Panc1 (cell line): ENCODE measurements around the gene TXN2.

ENCODE experiments used
- CTCF ChIP-seq: fragments of 450-650 bp; IDR thresholded peaks from 2 replicates; pipeline ENCODE4 v1.5.1; 2017; ENCODE audit warnings: mild to moderate bottlenecking
- POLR2AphosphoS5 ChIP-seq: IDR thresholded peaks from 2 replicates; pipeline ENCODE4 v1.6.1; 2012; ENCODE audit warnings: mild to moderate bottlenecking, low read depth, low read length, moderate library complexity
- REST ChIP-seq, 2 experiments: IDR thresholded peaks; 2 replicates each; pipeline ENCODE4 v1.6.1; 2011 to 2012; ENCODE audit warnings: low read depth in 2 of 2, control low read depth in 1 of 2, low read length in 1 of 2, mild to moderate bottlenecking in 1 of 2, moderate library complexity in 1 of 2; ENCODE audit not compliant: insufficient read depth in 1 of 2
- TCF7L2 ChIP-seq: IDR thresholded peaks from 2 replicates; pipeline ENCODE4 v1.6.1; 2011; ENCODE audit warnings: mild to moderate bottlenecking, low read depth, low read length, inconsistent platforms

- TF ChIP-seq CTCF (no peak), TCF7L2 (no peak), POLR2AphosphoS5 (no peak), REST (IDR thresholded peaks at IDR 0.05; ENCODE audit: insufficient read depth in 1 of 2, low read depth in 2 of 2, low read length in 1 of 2) (no peak)
These were observed 64.2 kb downstream of the TXN2 start for GRCh38 chr22:36417281-36417686.
